ENCODE data around the gene RESP18.

DNA sequence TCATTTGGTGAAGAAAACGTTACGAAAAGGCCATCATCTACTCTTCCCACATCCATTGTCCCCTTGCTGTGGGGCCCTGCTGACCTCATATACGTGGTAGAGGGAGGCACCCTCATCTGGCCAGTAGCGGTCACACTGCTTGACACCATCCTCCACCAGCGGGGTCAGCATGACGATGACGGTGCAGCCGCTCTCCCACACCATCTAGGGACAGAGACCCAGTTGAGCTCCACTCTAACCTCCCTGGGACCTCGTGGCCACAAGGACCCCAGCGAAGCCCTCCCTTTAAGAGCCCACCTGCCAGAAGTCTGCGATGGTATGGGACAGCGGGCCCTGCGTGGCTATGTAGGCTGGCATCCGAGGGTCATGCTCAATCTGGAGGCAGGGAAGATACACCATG, 36.4 kb downstream of the RESP18 start:
- TF ChIP-seq, protein P1, sequence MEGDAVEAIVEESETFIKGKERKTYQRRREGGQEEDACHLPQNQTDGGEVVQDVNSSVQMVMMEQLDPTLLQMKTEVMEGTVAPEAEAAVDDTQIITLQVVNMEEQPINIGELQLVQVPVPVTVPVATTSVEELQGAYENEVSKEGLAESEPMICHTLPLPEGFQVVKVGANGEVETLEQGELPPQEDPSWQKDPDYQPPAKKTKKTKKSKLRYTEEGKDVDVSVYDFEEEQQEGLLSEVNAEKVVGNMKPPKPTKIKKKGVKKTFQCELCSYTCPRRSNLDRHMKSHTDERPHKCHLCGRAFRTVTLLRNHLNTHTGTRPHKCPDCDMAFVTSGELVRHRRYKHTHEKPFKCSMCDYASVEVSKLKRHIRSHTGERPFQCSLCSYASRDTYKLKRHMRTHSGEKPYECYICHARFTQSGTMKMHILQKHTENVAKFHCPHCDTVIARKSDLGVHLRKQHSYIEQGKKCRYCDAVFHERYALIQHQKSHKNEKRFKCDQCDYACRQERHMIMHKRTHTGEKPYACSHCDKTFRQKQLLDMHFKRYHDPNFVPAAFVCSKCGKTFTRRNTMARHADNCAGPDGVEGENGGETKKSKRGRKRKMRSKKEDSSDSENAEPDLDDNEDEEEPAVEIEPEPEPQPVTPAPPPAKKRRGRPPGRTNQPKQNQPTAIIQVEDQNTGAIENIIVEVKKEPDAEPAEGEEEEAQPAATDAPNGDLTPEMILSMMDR (IDR thresholded peaks at IDR 0.05) = no peak
- no peak for TF ChIP-seq POLR2AphosphoS5 (IDR thresholded peaks at IDR 0.05)

All from sigmoid colon (tissue), 4 donors.